Activated naive CD4-positive, alpha-beta T cell treated with anti-CD3 and anti-CD28 coated beads, Interleukin-2, amount 10 ng/mL, durations not matched to agents 7 days and 5 days (primary cell): ENCODE results near the gene ZNRD2.

ENCODE experiments used
- CTCF ChIA-PET: fragments of 350-600 bp; sonication (Branson Sonifier 250); formaldehyde crosslinking; loops from one replicate; lab custom pipeline; 2021; ENCODE audit warnings: antibody characterized with exemption; lab: Charles Lee
- DNase-seq: peaks from one replicate; pipeline ENCODE4 v3.0.0-alpha.2; 2020
- H3K27ac Mint-ChIP-seq: one replicate; pipeline ENCODE4 v1.8.0; 2021; ENCODE audit warnings: mild to moderate bottlenecking, moderate library complexity, mixed read lengths
- H3K27me3 Mint-ChIP-seq: one replicate; pipeline ENCODE4 v1.8.0; 2021; ENCODE audit warnings: mild to moderate bottlenecking, mixed read lengths
- H3K36me3 Mint-ChIP-seq: one replicate; pipeline ENCODE4 v1.8.0; 2021; ENCODE audit warnings: mixed read lengths
- H3K4me1 Mint-ChIP-seq: one replicate; pipeline ENCODE4 v1.8.0; 2021; ENCODE audit warnings: mixed read lengths
- H3K4me3 Mint-ChIP-seq: one replicate; pipeline ENCODE4 v1.8.0; 2021; ENCODE audit warnings: mild to moderate bottlenecking, moderate library complexity, mixed read lengths
- H3K9me3 Mint-ChIP-seq: one replicate; pipeline ENCODE4 v1.8.0; 2021; ENCODE audit warnings: mixed read lengths

ZNRD2 gene

DNA sequence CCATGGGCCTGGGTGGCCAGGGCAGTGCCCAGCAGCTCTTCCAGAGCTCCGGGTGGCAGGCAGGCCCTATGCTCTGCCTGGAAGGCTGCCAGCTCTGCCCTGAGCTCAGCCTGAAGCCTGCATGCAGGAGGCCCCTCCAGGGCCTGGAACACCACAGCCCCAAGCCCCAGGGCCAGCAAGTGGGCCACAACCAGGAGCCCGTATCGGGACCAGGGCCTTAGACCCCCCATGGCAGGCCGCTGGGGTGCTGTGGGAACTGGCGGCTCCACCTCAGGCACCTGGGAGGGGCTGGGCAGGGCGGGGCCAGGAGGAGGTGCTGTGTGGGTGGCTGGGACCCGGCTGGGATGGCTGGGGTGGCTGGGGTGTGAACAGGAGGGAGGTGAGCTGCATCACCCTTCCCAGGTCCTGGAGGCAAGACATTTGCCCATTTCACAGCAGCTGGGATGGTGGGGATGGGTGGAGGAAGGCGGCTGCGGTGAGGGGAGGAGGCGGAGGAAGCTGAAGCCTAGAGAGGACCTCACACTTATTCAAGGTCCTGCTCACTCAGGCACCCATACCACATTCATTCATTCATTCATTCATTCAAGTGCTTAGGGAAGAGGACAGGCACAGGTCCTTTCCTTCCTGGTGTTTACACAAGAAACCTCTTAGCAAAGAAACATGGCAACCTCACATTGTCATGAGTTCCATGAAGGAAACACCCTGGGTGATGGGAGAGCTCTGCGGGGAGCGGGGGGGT lies 25.4 kb downstream of the ZNRD2 start, which contains the start of gene KCNK7:
Gene KCNK7, minus strand, starts transcription at position 258 of the 739 bp plus-strand sequence. Its CDS starts 28 bp downstream, at position 230.
- DNase-seq: no peak
- CTCF ChIA-PET: interaction anchor here (1.0 to 3.5 kb wide), 7 partner anchors 8 to 54 kb away, joined by 3 to 31 read pairs (median 15); partner anchors contain the start of genes EHBP1L1 and PCNX3
- peak within 1 kb of the TSS; percentile 67 for H3K27ac Mint-ChIP-seq
- H3K27me3 Mint-ChIP-seq: no peaks in the 10 kb centered on the region
- peaks cover 13% of the 10 kb centered on the region for H3K36me3 Mint-ChIP-seq
- no peak within 1 kb of the TSS for H3K4me3 Mint-ChIP-seq
- H3K9me3 Mint-ChIP-seq: no peaks in the 10 kb centered on the region
- peaks cover 25% of the 10 kb centered on the region for H3K4me1 Mint-ChIP-seq

- Mint-ChIP-seq H3K9me3 (no peaks in the 10 kb centered on the region), H3K36me3 (peaks cover 12% of the 10 kb centered on the region), H3K4me3 (no peak overlapping the region), H3K27ac (peak overlapping the region; percentile 19), H3K27me3 (no peaks in the 10 kb centered on the region), H3K4me1 (peaks cover 25% of the 10 kb centered on the region)
- no peak for DNase-seq
- CTCF ChIA-PET: interaction anchor here (1.2 to 3.5 kb wide), 3 partner anchors 13 to 19 kb away, joined by 3 to 31 read pairs (median 3); partner anchors contain the start of genes EHBP1L1 and PCNX3
Measured at GRCh38 chr11:65596520-65596919, 26.2 kb downstream of the ZNRD2 start.

GRCh38 chr11:65598258-65598699 lies 28.0 kb downstream of the ZNRD2 start:
- Mint-ChIP-seq H3K9me3 (no peaks in the 10 kb centered on the region), H3K36me3 (peaks cover 12% of the 10 kb centered on the region), H3K27ac (no peak overlapping the region), H3K4me1 (peaks cover 25% of the 10 kb centered on the region), H3K27me3 (no peaks in the 10 kb centered on the region), H3K4me3 (no peak overlapping the region)
- CTCF ChIA-PET: interaction anchor here (1.1 kb wide), 1 partner anchor 10 kb away, joined by 3 read pairs; no protein-coding TSS in a partner anchor
- no peak for DNase-seq

DNA sequence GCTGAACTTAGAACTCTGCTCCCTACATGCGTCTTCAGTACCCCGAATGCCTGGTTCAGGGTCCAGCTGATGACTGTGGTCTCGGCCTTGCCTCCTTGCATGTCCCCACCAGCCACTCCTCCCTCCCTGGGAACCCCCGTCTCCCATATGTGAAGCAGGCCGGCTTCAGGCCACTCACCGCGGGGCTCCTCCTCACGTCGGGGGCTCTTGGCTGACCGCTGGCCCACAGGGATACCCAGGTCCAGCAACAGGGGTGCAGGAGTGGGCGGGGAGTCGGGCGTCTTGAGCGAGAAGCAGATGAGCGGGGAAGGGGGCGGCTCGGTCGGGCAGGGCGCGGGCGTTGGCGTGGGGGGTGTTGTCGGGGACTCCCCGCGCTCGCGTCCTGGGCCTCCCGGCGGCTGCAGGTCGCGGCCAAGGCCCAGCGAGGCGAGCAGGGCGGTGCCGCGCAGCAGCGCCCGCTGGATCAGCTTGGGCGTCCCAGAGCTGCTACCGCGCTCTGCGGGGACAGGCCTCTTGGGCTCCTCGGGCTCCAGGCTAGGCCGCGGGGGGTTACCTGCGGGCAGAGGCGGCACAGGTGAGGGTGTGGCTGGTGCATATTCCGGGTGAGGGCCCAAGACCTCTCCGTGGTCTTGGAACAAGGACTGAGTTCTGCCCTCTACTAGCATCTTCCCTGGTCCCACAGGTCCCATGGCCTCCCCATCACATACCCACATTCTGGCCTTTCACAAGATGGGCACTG lies 29.1 kb downstream of the ZNRD2 start:
- DNase-seq: no peak
- peaks cover 17% of the 10 kb centered on the region for H3K4me1 Mint-ChIP-seq
- H3K4me3 Mint-ChIP-seq: no peak overlapping the region
- peaks cover 19% of the 10 kb centered on the region for H3K36me3 Mint-ChIP-seq
- CTCF ChIA-PET: interaction anchor here (1.0 kb wide), 1 partner anchor 11 kb away, joined by 3 read pairs; no protein-coding TSS in a partner anchor
- no peaks in the 10 kb centered on the region for H3K9me3 Mint-ChIP-seq
- H3K27ac Mint-ChIP-seq: no peak overlapping the region
- H3K27me3 Mint-ChIP-seq: no peaks in the 10 kb centered on the region

DNA sequence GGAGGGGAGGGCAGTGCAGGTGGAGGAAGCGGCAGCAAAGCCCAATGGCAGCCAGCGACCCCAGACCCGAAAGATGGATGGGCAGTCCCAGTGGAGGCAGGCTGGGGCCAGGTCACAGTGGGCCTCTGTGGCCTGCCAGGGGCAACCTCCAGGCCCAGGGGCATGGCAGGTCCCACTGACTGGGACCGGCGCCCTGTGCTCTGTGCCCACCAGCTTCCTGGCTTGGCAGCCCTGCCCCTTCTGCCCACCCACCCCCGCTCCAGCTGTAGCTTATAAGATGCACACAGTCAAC lies 29.6 kb downstream of the ZNRD2 start:
- H3K4me1 Mint-ChIP-seq: peaks cover 14% of the 10 kb centered on the region
- H3K9me3 Mint-ChIP-seq: no peaks in the 10 kb centered on the region
- H3K36me3 Mint-ChIP-seq: peaks cover 21% of the 10 kb centered on the region
- no peaks in the 10 kb centered on the region for H3K27me3 Mint-ChIP-seq
- H3K4me3 Mint-ChIP-seq: no peak overlapping the region
- no peak for DNase-seq
- CTCF ChIA-PET: interaction anchor here (1.0 kb wide), 1 partner anchor 11 kb away, joined by 3 read pairs; no protein-coding TSS in a partner anchor
- H3K27ac Mint-ChIP-seq: no peak overlapping the region

DNA sequence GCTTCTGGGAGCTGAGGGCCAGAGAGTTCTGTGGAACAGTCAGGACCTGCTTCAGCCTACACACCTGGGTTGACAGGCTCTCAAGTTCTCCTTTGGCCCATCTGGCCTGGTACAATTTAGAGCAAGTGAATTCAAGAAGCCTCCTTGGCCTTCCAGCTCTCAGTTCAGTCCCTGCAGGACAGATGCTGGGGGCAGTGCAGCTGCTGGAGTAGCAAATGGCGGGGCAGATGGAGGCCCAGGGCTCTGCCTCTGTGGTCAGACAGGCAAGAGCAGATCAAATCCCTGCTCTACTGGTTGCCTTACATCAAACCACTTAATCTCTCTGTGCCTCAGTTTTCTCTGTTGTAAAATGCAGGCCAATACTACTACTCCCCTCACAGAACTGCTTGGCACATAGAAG lies 34.0 kb downstream of the ZNRD2 start:
- no peaks in the 10 kb centered on the region for H3K27me3 Mint-ChIP-seq
- no peak for DNase-seq
- H3K4me1 Mint-ChIP-seq: peaks cover 8% of the 10 kb centered on the region
- no peak overlapping the region for H3K4me3 Mint-ChIP-seq
- no peaks in the 10 kb centered on the region for H3K9me3 Mint-ChIP-seq
- peaks cover 40% of the 10 kb centered on the region for H3K36me3 Mint-ChIP-seq
- no peak overlapping the region for H3K27ac Mint-ChIP-seq
- CTCF ChIA-PET: interaction anchor here (2.2 to 3.1 kb wide), 2 partner anchors 9 to 10 kb away, joined by 7 to 21 read pairs; no protein-coding TSS in a partner anchor

DNA sequence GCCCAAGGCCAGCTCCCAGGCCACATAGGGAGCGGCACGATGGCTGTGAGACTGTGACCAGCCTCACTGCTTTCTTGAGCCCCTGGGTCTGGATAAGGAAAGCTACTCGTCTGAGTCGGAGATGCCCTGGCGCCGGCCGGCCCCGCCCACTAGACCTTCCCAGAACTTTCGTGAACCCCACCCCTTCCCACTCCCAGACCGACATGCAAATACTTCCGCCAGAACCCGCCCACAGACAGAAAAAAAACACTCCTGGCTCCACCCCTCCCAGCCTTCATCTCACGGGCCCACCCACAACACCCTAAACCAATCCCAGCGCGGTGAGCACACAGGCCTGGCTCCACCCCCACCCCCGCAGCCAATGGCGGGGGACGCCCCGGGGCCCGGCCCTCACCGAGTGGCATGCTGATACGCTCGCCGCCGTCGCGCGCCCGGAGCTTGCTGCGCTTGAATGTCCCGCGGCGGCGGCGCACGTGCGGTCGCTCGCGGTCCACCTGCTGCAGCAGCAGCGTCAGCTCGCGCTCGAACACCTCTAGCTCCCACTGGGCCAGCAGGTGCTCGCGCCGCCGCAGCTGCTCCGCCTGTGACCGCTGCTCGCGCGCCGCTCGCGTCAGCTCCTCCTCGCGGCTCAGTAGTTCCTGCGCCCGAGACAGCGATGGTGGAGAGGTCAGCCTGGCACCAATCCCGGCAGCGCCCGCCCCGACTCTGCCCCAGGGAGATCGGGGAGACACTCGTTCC lies 36.8 kb downstream of the ZNRD2 start:
- DNase-seq: no peak
- no peak overlapping the region for H3K27ac Mint-ChIP-seq
- H3K36me3 Mint-ChIP-seq: peaks cover 51% of the 10 kb centered on the region
- CTCF ChIA-PET: interaction anchor here (1.1 kb wide), 1 partner anchor 13 kb away, joined by 5 read pairs; no protein-coding TSS in a partner anchor
- no peaks in the 10 kb centered on the region for H3K27me3 Mint-ChIP-seq
- H3K4me3 Mint-ChIP-seq: no peak overlapping the region
- no peaks in the 10 kb centered on the region for H3K9me3 Mint-ChIP-seq
- peaks cover 36% of the 10 kb centered on the region for H3K4me1 Mint-ChIP-seq

DNA sequence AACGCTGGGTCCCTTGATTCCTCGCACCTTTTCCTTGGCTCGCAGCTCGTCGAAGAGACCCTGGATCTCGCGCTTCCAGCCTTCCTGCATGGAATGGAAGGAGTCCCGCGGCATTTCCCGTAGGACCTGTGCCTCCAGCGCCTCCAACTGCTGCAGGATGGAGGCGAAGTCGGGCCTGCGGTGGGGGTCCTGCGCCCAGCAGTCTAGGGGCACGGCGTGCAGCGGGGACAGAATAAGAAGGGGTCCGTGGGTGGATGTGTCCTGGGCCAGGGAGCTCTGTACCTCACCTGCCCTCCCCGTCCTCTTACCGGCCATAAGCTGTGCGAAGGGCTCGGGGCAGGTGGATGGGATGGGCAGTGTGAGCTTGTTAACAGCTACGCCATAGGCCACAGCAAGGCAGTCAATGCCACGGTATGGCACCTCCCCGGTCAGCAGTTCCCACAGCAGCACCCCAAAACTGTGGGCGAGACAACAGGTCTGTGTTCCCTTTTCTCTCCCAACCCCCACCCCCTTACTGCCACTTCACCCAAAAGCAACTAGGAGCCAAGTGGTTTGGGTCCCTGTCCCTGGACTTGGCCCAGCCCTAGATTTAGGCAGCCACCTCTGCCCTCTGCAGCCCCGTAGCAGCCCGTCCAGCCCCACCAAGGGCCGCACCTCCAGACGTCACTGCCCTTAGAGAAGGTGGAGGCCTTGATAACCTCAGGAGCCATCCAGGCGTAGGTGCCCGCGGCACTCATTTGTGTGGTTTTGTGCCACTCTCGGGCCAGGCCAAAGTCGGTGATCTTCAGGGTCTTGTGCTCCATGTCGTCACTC lies 37.5 kb downstream of the ZNRD2 start:
- DNase-seq: no peak
- Mint-ChIP-seq H3K27ac (no peak overlapping the region), H3K4me3 (no peak overlapping the region), H3K9me3 (no peaks in the 10 kb centered on the region), H3K27me3 (no peaks in the 10 kb centered on the region), H3K4me1 (peaks cover 44% of the 10 kb centered on the region), H3K36me3 (peaks cover 55% of the 10 kb centered on the region)
- CTCF ChIA-PET: interaction anchor here (1.1 to 1.3 kb wide), 2 partner anchors 14 to 67 kb away, joined by 3 to 5 read pairs; no protein-coding TSS in a partner anchor

GRCh38 chr11:65609229-65609628 lies 39.0 kb downstream of the ZNRD2 start:
- peaks cover 51% of the 10 kb centered on the region for H3K36me3 Mint-ChIP-seq
- H3K27ac Mint-ChIP-seq: peak overlapping the region; percentile 56

DNA sequence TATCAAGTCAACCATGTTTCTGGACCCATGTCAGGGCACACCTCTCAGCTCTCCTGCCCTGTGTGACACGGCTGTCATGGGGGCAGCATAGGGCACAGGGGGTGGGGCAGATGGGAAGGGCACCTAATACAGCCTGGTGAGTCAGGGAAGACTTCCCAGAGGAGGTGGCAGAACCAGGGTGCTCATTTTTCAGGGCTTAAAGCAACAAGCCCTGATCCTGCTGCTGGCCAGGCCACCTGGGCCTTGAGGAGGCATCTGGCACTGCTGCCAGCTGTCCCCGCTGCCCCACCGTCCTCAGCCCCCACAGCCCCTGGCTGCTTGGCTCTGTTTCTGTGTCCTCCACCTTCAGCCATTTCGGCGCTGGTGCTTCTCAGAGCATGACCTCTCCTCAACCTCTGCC lies 39.4 kb downstream of the ZNRD2 start:
- H3K4me1 Mint-ChIP-seq: peaks cover 49% of the 10 kb centered on the region
- H3K9me3 Mint-ChIP-seq: no peaks in the 10 kb centered on the region
- H3K4me3 Mint-ChIP-seq: peak overlapping the region; percentile 30
- H3K36me3 Mint-ChIP-seq: peaks cover 47% of the 10 kb centered on the region
- CTCF ChIA-PET: interaction anchor here (0.8 to 1.3 kb wide), 2 partner anchors 13 to 16 kb away, joined by 3 to 7 read pairs; no protein-coding TSS in a partner anchor
- no peak for DNase-seq
- peak overlapping the region; percentile 64 for H3K27ac Mint-ChIP-seq
- H3K27me3 Mint-ChIP-seq: no peaks in the 10 kb centered on the region

More at GRCh38 chr11:65609229-65609628, 39.0 kb downstream of the ZNRD2 start:
- DNase-seq: no peak
- H3K9me3 Mint-ChIP-seq: no peaks in the 10 kb centered on the region
- CTCF ChIA-PET: interaction anchor here (0.8 kb wide), 2 partner anchors 13 to 16 kb away, joined by 3 read pairs; no protein-coding TSS in a partner anchor
- no peaks in the 10 kb centered on the region for H3K27me3 Mint-ChIP-seq
- peaks cover 49% of the 10 kb centered on the region for H3K4me1 Mint-ChIP-seq
- no peak overlapping the region for H3K4me3 Mint-ChIP-seq

- Mint-ChIP-seq H3K4me1 (peaks cover 49% of the 10 kb centered on the region), H3K4me3 (peak overlapping the region; percentile 30), H3K36me3 (peaks cover 47% of the 10 kb centered on the region), H3K27ac (peak overlapping the region; percentile 64), H3K27me3 (no peaks in the 10 kb centered on the region), H3K9me3 (no peaks in the 10 kb centered on the region)
- DNase-seq: no peak
- CTCF ChIA-PET: interaction anchor here (0.8 to 1.3 kb wide), 6 partner anchors 11 to 37 kb away, joined by 3 to 7 read pairs (median 3); partner anchors contain the start of gene KCNK7
Measured at GRCh38 chr11:65610404-65610803, 40.1 kb downstream of the ZNRD2 start.

- DNase-seq: no peak
- Mint-ChIP-seq H3K27ac (peak overlapping the region; percentile 64), H3K27me3 (no peaks in the 10 kb centered on the region), H3K4me3 (peak overlapping the region; percentile 97), H3K36me3 (peaks cover 41% of the 10 kb centered on the region), H3K9me3 (no peaks in the 10 kb centered on the region), H3K4me1 (peaks cover 49% of the 10 kb centered on the region)
- CTCF ChIA-PET: interaction anchor here (1.0 to 1.3 kb wide), 5 partner anchors 11 to 38 kb away, joined by 3 to 7 read pairs (median 3); partner anchors contain the start of gene KCNK7
Measured at GRCh38 chr11:65611028-65611757, 40.9 kb downstream of the ZNRD2 start.
